GM19467 (cell line): Measurements from ENCODE around the gene UBR3.

Source experiments
- ATAC-seq: cut with Tn5 transposase; IDR thresholded peaks from one replicate; pipeline ENCODE4 v1.9.1; 2021; ENCODE audit warnings: mild to moderate bottlenecking, moderate library complexity; ENCODE audit not compliant: unreplicated experiment

UBR3 gene

DNA sequence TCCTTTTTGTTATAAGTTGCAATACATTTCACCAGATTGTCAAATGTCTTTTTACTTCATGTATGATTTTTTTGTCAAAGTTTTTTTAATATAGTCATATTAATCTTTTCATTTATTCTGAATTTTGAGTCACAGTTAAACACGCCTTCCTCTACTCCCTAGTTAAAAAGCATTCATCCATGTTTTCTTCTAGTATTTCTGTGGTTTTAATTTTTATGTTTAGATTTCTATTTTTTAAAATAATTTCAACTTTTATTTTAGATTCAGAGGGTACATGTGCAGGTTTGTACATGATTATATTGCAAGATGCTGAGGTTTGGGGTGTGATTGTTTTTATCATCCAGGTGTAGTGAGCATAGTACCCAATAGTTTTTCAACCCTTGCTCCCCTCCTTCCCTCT, 204.0 kb downstream of the UBR3 start:
- no peak for ATAC-seq

DNA sequence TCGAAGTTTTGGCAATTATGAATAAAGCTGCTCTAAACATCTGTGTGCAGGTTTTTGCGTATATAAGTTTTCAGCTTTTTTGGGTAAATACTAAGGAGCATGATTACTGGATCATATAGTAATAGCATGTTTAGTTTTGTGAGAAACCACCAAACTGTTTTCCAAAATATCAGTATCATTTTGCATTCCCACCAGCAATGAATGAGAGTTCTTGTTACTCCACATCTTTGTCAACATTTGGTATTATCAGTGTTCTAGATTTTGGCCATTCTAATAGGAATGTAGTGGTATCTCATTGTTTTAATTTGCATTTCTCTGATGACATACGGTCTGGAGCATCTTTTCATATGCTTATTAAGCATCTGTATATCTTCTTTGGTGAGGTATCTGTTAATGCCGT, 207.3 kb downstream of the UBR3 start:
- ATAC-seq, result no peak

DNA sequence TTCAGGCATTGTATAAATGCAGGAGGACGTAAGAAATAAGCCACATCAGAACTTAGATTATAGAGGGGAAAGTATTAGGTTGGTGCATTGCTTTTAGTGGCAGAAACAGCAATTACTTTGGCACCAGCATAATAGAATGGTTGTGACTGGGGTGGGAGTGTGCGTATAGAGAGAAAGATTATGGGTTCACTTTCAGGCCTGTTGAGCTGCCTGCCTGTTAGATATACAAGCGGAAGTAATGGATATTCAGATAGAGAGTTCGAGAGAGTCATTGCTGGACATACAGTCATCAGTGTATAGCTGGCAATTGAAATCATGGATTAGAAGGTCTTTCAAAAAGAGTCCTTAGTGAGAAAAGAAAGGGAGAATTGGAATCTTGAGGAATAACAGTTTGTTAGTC, 211.5 kb downstream of the UBR3 start:
- ATAC-seq, result no peak

DNA sequence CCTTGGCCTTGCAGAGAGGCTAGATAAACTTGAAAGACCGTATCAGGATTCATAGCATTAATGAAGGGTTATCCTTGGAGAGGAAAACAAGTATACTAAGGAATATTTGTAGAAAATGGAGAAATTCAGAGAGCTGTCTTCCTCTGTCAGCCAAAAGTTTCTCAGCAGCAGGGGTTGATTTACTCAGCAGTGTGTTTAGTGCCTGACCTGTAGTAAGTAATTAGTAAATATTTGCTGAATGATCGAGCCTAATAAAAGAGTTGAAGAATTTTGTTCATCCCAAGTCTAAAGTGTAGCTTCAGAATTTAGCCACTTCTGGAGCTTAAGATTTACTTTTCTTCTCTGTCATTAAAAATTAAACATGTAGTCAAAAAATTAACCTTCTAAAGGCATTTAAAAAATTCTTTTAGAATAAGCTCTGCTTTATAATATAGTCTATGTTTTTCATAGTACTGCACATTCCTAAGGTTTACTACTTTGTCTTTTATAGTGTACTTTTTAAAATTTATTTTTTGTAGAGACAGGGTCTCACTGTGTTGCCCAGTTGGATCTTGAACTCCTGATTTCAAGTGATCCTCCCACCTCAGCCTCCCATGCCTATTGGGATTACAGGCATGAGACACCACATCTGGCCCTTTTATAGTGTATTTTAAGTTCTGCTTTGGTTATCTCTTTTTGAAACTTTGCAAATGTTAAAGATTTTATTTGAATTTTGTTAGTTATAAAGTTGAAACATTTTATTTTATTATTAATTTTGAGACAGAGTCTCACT, 212.3 kb downstream of the UBR3 start:
- ATAC-seq, result no peak

DNA sequence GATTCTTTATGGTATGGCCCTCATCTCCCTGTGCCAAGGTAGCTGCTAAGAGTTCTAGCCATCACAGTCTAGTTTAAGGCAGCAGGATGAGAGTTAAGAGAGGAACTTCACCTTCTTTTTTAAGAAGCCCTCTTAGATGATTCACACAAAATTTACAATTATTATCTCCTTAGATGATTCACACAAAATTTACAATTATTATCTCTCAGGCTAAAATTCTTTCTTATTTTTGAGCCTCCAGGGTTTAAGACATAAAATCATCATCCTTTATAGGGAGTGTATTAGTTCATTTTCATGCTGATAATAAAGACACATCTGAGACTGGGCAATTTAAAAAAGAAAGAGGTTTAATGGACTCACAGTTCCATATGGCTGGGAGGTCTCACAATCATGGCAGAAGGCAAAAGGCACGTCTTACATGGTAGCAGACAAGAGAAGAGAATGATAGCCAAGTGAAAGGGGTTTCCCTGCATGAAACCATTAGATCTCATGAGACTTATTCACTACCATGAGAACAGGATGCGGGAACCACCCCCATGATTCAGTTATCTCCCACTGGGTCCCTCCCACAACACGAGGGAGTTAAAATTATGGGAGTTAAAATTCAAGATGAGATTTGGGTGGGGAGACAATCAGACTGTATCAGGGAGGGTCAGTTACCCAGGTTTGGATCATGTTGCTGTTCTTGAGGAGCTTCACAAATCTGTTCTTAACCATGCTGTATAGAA, 217.7 kb downstream of the UBR3 start:
- ATAC-seq, result no peak

DNA sequence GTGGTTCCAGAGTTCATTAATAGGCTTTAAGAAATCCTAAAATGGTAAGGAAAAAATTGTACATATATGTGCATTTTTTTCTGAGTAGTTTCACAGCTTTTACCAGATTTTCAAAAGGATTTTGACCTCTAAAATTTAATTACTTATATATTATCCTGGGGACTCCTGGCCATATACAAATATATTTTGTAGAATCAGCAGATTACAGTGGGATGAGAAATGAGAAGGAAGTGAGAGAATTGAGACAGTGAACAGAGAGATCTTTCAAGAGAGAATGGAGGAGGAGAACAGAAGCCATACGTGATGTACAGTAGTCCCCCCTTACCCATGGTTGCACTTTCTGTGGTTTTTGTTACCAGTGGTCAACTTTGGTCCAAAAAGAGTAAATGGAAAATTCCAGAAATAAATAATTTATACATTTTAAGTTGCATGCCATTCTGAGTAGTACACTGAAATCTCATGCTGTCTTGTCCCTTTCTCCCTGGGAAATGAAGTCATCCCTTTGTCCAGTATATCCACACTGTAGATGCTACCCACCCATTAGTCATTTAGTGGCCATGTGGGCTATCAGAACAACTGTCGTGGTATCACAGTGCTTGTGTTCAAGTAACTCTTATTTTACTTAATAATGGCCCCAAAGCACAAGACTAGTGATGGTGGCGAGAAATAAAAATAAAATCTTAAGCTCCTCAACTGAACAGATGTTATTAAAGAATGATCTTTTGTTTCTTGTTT, 220.2 kb downstream of the UBR3 start:
- no peak for ATAC-seq

DNA sequence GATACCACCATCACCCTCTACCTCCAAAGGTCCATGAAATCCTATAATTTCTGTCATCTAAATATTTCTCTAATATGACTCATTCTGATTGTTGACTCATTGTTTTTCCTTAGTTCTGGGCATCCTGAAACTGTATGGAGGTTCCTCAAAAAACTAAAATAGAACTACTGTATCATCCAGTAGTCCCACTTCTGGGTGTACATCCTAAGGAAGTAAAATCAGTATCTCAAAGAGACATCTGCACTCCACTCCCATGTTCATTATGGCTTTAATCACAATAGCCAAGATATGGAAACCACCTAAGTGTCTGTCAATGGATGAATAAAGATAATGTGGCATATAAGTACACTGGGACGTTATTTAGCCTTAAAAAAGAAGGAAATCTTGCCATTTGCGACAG, 224.9 kb downstream of the UBR3 start:
- ATAC-seq, result no peak

DNA sequence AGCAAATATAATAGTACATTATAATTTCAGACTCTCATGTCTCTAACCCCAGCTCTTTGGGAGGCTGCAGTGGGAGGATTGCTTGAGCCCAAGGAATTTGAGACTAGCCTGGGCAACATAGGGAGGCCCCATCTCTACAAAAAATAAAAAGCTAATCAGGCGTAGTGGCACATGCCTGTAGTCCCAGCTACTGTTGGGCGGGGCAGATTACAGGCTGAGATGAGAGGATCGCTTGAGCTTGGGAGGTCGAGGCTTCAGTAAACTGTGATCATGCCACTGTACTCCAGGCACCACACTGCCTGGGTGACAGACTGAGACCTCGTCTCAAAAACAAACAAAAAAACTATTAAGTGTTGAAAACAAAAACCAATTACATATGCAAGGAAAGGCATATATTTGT, 227.7 kb downstream of the UBR3 start:
- no peak for ATAC-seq

DNA sequence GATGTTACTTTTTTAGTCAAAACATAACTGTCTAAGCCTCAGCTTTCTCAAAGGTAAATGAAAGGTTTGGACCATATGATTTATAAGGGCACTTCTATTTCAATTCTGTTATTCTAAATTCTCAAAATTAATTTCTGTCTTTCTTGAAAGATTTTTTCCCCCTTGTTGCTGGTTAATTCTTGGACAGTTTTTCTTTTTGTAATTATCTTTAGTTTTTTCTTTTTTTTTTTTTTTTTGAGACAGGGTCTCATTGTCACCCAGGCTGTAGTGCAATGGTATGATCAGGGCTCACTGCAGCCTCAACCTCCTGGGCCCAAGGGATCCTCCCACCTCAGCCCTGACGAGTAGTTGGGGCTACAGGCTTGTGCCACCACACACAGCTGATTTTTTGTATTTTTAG, 229.6 kb downstream of the UBR3 start:
- ATAC-seq, result no peak

DNA sequence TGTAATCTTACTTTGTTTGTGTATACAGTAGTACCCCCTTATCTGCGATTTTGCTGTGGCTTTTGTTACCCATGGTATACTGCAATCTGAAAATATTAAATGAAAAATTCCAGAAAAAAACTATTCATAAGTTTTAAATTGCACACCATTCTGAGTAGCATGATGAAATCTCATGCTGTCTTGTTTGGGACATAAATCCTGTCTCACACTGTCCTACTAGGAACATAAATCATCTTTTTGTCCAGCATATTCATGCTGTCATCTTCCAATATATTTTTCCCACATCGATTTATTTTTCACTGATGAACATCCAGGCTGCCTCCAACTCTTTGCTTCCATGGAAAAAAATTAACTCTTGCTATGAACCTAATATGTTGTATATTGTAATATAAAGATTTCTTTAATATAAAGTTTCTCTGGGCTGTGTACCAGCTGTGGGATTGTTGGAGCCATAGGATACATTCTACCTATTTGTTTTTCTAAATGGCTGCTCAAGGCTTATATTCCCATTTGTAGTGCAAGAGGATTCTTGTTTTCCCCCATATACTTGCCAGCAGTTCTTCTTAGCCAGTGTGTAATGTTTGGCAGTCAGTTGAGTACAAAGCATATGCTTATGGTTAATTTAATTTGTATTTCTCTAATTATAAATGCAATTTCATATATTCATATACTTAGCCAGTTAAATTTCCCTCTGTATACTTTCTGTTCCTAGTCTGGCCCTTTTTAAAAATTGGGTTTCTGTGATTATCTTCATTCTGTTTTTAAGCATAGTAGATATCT, 236.4 kb downstream of the UBR3 start:
- ATAC-seq, result no peak

DNA sequence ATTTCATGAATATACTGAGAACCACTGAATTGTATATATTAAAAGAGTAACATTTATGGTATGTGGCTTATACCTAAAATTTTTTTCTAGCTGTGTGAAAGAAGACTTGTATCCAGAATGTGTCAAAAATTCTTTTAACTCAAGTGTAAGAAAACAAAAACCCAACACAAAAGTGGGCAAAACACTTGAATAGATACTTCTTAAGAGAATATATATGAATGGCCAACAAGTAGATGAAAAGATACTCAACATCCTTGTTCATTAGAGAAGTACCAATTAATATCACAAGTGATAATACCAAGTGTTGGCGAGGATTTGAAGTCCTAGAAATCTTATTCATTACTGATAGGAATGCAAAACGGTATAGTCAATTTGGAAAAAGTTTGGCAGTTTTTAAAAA, 243.5 kb downstream of the UBR3 start:
- no peak for ATAC-seq

DNA sequence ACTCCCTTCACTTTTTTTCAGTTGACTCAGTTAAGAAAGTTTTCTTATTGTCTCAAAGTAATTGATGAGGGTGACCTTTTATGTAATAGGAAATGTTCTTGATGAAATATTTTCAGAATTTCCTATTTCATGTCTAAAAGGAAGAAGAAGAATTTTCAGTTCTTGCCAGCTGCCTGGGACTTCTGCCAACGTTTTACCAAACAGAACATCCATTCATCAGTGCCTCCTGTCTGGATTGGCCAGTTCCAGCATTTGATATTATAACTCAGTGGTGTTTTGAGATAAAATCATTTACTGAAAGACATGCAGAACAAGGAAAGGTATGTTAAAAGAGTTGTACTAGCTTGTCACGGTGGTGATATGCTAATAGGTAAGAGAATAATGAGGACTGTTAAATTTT, 246.0 kb downstream of the UBR3 start:
- no peak for ATAC-seq

DNA sequence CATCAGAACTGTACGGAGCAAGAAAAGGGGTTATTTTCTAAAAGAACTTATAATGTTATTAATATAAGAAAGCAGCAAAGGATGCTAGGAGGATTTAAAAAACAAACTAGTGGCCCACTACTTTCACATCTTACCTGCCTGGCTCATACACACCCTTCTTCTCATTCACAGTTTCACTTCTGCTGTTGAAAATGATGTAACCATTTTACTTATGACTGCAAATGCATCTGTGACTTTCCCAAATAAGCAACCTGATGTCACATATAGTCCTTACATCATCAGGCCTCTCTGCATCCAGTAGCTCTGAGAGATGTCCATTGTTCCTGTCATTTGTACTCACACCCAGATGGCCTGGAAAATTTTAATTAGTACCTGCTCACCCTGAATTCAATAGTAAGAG, 248.9 kb downstream of the UBR3 start:
- no peak for ATAC-seq

DNA sequence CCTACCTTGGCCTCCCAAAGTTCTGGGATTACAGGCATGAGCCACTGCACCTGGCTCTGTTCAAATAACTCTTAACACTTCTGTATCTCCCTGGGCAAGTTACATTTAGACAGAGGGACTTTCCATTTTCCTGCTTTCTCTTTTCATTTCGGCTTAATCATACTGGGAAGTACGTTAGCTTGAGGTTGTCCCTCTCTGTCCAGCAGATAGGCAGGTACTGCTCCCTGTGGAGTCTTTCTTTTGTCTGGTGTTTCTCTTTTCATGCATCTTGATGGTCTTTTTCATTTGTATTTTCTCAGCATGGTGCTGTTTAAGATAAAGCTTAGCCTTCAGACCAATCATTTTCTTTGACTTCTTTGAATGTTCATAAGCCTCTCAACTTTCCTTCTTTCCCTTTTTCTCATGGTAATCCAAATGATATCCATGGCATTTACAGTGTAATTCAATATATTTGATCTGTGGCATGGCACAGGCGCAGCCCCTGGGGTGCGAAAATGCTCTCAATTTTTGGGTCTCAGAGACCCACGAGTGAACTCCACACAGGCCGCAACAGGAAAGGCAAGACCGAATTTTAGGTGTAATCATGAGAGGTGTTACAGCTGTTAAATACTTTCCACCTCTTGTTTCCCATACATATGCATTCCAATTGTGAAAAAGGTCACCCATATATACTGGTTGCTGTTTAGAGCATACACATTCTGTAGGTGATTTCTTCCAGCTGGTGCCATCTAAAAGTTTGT, 250.7 kb downstream of the UBR3 start:
- no peak for ATAC-seq

DNA sequence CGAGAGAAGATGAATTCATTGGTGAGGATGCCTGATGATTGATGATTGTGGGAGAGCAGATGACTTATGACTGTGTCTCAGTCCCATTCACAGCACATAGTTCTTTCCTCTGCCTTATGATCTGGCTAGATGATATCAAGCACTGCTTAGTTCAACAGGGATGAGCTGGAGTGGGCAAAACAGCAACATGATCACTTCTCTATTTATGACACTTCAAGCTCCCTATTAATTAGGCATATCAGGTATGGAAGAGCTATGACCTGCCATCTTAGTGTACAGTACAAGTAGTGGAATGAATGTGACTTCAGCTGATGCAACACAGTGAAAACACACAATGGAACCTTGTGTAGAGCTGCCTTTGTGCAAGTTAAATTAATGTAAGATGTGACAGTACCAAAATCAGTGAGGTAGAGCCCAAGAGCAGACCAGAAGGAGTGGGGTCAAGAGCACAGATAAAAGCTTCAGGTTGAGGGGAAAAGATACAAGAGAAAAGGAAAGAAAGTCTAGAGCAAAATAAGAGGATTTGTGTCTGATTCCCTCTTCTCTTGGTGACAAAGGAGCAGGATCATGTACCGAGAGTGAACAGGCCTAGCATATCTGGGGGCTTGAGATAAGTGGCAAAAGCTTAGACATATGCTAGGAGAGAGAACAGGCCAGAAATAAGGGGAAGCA, 257.7 kb downstream of the UBR3 start:
- no peak for ATAC-seq

DNA sequence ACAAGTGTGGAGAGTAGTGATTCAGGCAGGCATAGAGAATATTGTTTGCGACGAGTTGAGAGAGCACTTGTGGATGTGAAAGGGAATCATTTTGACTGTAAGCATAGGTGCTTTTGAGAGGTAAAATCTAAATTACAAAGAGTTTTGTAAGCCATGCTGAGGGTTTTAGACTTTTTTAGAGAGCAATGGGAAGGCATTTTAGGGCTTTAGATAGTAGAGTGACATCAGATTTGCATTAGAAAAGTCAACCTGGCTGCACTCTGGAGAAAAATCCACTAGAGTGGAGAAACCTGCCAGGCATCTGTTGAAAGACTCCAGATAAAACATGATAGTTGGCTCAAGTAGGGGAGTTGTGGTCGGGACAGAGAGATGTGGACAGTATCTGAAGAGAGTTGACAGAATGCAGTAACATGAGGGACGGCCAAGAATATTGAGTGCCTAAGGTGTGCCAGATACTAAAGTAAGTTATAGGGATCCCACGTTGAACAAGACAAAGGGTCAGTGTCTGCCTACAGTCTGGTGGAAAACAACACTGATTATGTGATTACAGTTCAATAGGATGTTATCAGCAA, 258.9 kb downstream of the UBR3 start:
- ATAC-seq, result no peak

DNA sequence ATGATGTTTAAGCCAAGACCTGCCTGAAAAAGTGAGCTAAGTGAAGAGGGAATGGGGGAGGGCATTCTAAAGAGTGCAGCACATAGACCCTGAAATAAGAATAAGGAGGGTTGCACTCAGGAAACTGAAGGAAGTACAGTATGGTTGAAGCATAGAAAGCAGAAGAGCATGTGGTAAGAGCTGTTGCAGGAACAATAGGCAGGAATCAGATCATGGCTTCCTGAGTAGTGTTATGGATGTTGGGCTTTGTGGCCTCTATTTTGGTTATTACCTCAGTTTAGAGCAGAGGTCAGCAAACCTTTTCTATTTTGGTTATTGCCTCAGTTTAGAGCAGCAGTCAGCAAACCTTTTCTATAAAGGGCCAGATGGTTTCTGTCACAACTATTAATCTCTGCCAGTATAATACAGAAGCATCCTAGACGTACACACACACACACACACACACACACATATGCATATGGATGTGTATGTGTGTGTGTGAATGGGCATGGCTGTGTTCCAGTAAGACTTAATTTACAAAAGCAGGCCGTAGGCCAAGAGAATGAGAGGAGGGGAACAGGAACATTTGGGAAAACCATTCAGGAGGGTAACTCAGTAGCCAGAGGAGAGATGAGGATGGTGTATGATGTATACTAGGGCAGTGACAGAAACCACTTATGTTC, 259.6 kb downstream of the UBR3 start:
- ATAC-seq, result no peak

DNA sequence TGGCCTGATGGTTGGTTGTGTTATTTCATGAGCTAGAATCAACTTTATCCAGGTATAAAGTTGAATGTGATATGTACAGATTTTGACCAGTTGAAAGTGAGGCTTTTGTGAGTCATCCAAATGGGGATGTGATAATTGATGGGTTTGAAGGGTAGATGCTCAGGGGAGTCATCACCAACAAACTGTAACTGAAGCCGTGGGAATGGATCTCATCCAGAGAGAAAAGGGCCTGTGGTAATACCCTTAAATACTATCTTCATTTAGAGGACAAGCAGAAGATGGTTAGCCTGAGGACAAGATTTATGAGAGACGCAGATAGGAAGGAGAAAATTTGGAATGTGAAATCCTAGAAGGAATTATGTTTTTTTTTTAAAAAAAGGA, 260.1 kb downstream of the UBR3 start:
- no peak for ATAC-seq

DNA sequence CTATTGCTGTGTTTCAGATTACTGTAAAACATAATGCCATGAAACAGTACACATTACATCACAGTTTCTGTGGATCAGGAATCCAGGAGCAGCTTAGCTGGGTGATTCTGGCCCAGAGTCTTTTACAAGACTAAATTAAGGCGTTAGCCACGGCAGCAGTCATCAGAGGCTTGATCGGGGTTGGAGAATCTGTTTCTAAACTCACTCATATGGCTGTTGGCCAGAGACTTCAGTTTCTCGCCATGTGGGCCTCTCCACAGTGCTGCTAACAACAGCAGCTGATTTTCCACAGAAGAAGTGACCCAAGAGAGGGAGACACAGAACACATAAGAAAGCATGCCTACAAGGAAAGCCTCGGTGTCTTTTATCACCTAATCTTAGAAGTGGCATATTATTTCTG, 261.5 kb downstream of the UBR3 start:
- ATAC-seq, result no peak
